ENCODE data around the gene PTPRG.

The PTPRG gene

DNA sequence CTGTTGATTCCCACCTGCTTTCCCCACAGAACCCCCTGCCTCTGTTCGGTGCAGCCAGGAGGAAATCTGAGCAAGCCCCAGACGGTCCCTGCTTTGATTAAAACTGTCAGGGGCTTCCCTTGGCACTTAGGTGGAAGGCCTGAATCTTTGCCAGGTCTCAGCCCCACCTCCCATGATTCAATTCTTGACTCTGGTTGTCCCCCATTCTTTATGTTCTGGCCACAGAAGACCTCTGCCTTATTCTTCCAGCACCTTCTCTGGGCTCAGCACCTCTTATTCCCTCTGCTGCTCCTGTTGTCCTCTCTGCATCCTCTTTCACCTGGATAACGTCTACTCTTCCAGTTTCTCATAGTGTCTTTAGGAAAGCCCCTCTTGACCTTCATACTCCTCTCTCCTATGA lies 349.4 kb downstream of the PTPRG start:
- Histone ChIP-seq H4K20me1 (ENCODE audit: insufficient read depth) (no peaks in the 10 kb centered on the region), H3K9ac (no peak overlapping the region), H3K4me1 (ENCODE audit: low read depth, poor library complexity, severe bottlenecking) (no peaks in the 10 kb centered on the region), H2AFZ (ENCODE audit: low read depth) (no peak overlapping the region), H3K4me2 (no peak overlapping the region), H3K27me3 (ENCODE audit: insufficient read depth, low read depth) (no peaks in the 10 kb centered on the region), H3K27ac (no peak overlapping the region), H3K4me3 (IDR thresholded peaks at IDR 0.05; ENCODE audit: insufficient read depth, low read depth, low read length) (no peak overlapping the region), H3K79me2 (ENCODE audit: insufficient read depth, low read depth) (no peaks in the 10 kb centered on the region), H3K36me3 (ENCODE audit: insufficient read depth) (no peaks in the 10 kb centered on the region)
- TF ChIP-seq, protein P1, sequence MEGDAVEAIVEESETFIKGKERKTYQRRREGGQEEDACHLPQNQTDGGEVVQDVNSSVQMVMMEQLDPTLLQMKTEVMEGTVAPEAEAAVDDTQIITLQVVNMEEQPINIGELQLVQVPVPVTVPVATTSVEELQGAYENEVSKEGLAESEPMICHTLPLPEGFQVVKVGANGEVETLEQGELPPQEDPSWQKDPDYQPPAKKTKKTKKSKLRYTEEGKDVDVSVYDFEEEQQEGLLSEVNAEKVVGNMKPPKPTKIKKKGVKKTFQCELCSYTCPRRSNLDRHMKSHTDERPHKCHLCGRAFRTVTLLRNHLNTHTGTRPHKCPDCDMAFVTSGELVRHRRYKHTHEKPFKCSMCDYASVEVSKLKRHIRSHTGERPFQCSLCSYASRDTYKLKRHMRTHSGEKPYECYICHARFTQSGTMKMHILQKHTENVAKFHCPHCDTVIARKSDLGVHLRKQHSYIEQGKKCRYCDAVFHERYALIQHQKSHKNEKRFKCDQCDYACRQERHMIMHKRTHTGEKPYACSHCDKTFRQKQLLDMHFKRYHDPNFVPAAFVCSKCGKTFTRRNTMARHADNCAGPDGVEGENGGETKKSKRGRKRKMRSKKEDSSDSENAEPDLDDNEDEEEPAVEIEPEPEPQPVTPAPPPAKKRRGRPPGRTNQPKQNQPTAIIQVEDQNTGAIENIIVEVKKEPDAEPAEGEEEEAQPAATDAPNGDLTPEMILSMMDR (conservative IDR thresholded peaks at IDR 0.05; ENCODE audit: low read depth, low read length), result no peak

DNA sequence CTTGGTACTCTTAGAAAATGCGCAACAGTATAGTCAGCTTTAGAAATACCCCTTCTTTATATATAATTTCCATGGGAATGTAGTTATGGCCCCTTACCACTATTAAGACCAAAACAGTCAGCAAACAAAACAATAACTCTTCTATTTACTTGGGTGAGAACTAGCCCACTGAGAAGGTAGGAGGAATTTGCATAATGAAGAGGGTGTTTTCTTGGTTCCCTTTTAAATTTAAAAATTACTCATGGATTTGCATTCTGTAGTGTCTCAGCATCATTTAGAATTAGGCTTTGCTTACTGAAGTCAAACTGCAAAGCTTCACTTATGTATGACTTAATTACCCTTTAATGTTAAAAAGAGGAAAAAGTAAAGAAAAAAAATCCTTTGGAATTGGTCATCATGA lies 350.8 kb downstream of the PTPRG start:
- no peaks in the 10 kb centered on the region for H3K79me2 ChIP-seq (ENCODE audit: insufficient read depth, low read depth)

DNA sequence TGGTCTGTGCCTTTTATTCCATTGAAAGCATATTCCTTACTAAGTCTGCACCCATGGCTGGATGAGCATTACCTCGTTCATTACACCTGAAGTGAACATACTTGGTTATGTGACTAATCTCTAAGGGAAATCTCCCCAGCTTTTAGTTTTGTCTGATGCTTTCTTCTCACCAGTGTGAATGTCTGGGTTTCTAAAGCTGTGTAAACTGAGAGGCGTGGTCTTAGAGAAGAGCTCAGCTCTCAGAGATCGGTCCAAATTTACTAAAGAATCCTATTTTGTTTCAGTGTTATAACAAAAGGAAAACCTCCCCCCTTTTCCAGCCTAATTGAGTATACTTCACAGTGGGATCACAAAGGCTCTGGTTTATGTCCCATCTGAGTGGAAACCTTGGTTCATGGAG lies 352.3 kb downstream of the PTPRG start:
- Histone ChIP-seq H3K4me1 (ENCODE audit: low read depth, poor library complexity, severe bottlenecking) (no peaks in the 10 kb centered on the region), H3K4me2 (no peak overlapping the region), H3K27me3 (ENCODE audit: insufficient read depth, low read depth) (no peaks in the 10 kb centered on the region), H3K36me3 (ENCODE audit: insufficient read depth) (no peaks in the 10 kb centered on the region), H4K20me1 (ENCODE audit: insufficient read depth) (no peaks in the 10 kb centered on the region), H3K9ac (no peak overlapping the region), H3K79me2 (ENCODE audit: insufficient read depth, low read depth) (no peaks in the 10 kb centered on the region), H3K27ac (no peak overlapping the region), H2AFZ (ENCODE audit: low read depth) (no peak overlapping the region), H3K4me3 (IDR thresholded peaks at IDR 0.05; ENCODE audit: insufficient read depth, low read depth, low read length) (no peak overlapping the region)
- TF ChIP-seq, protein P1 (conservative IDR thresholded peaks at IDR 0.05; ENCODE audit: low read depth, low read length), result no peak

More for the DNA sequence above, 350.8 kb downstream of the PTPRG start:
- TF ChIP-seq, protein P1 (conservative IDR thresholded peaks at IDR 0.05; ENCODE audit: low read depth, low read length), result no peak
- Histone ChIP-seq H3K36me3 (ENCODE audit: insufficient read depth) (no peaks in the 10 kb centered on the region), H2AFZ (ENCODE audit: low read depth) (no peak overlapping the region), H3K9ac (no peak overlapping the region), H3K4me1 (ENCODE audit: low read depth, poor library complexity, severe bottlenecking) (no peaks in the 10 kb centered on the region), H3K27ac (no peak overlapping the region), H3K27me3 (ENCODE audit: insufficient read depth, low read depth) (no peaks in the 10 kb centered on the region), H3K4me2 (no peak overlapping the region), H3K4me3 (IDR thresholded peaks at IDR 0.05; ENCODE audit: insufficient read depth, low read depth, low read length) (no peak overlapping the region), H4K20me1 (ENCODE audit: insufficient read depth) (no peaks in the 10 kb centered on the region)

DNA sequence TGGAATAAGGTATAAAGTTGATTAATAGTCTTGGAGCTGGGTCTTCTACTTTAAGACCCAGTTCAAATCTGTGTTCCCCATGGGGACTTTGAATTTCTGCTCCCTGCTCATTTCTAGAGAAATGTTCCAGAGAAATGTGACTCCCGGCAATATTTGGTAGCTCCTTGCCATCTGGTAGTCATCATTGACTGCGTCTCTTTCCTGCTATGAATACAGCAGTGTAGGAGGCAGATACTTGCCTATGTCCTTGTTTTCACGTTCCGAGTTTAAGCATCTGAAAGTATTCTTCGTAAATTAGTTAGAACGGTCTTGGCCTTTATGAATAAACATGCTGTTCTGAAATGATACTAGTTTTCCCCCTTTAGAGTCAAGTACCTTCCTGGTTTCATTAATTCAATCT lies 352.9 kb downstream of the PTPRG start:
- no peak overlapping the region for H3K27ac ChIP-seq
- H3K9ac ChIP-seq, result no peak overlapping the region
- no peak overlapping the region for H2AFZ ChIP-seq (ENCODE audit: low read depth)
- no peaks in the 10 kb centered on the region for H3K27me3 ChIP-seq (ENCODE audit: insufficient read depth, low read depth)
- no peaks in the 10 kb centered on the region for H3K79me2 ChIP-seq (ENCODE audit: insufficient read depth, low read depth)
- H3K4me2 ChIP-seq, result no peak overlapping the region
- TF ChIP-seq, protein P1 (conservative IDR thresholded peaks at IDR 0.05; ENCODE audit: low read depth, low read length), result no peak
- no peak overlapping the region for H3K4me3 ChIP-seq (IDR thresholded peaks at IDR 0.05; ENCODE audit: insufficient read depth, low read depth, low read length)
- no peaks in the 10 kb centered on the region for H3K4me1 ChIP-seq (ENCODE audit: low read depth, poor library complexity, severe bottlenecking)
- no peaks in the 10 kb centered on the region for H3K36me3 ChIP-seq (ENCODE audit: insufficient read depth)
- no peaks in the 10 kb centered on the region for H4K20me1 ChIP-seq (ENCODE audit: insufficient read depth)
